H9 (cell line): ENCODE results near the gene SPAG6. TPM values are rescaled to one million over a fixed set of nuclear protein-coding genes. Genes with fewer than 3 reads are reported as not detected.

Source experiments
- DNase-seq: peaks from one replicate; pipeline ENCODE4 v3.0.0-alpha.2; 2017
- H2AFZ ChIP-seq: one replicate; pipeline ENCODE4 v1.6.1; 2013; ENCODE audit warnings: mild to moderate bottlenecking, low read length, control low read depth, moderate library complexity
- H2AK5ac ChIP-seq: 2 replicates; pipeline ENCODE4 v1.6.1; 2013; ENCODE audit warnings: low read length, control low read depth, mixed read lengths; ENCODE audit not compliant: insufficient read length
- H2BK120ac ChIP-seq: one replicate; pipeline ENCODE4 v1.6.1; 2013; ENCODE audit warnings: low read depth, mild to moderate bottlenecking, low read length, control low read depth, inconsistent platforms; ENCODE audit not compliant: poor library complexity, severe bottlenecking
- H2BK12ac ChIP-seq: 2 replicates; pipeline ENCODE4 v1.6.1; 2013; ENCODE audit warnings: low read length, control low read depth, mixed read lengths, low read depth; ENCODE audit not compliant: insufficient read length
- H2BK15ac ChIP-seq: 2 replicates; pipeline ENCODE4 v1.6.1; 2013; ENCODE audit warnings: low read depth, low read length, control low read depth
- H2BK20ac ChIP-seq: one replicate; pipeline ENCODE4 v1.6.1; 2013; ENCODE audit warnings: low read depth, mild to moderate bottlenecking, low read length, control low read depth, inconsistent platforms; ENCODE audit not compliant: poor library complexity, severe bottlenecking
- H2BK5ac ChIP-seq: 2 replicates; pipeline ENCODE4 v1.6.1; 2013; ENCODE audit warnings: low read length, control low read depth, mixed read lengths; ENCODE audit not compliant: insufficient read length
- H3K14ac ChIP-seq: 2 replicates; pipeline ENCODE4 v1.6.1; 2013; ENCODE audit warnings: low read length, control low read depth; ENCODE audit not compliant: insufficient read depth
- H3K18ac ChIP-seq: 2 replicates; pipeline ENCODE4 v1.6.1; 2013; ENCODE audit warnings: low read depth, mild to moderate bottlenecking, mixed read lengths, low read length, control low read depth; ENCODE audit not compliant: insufficient read length
- H3K23ac ChIP-seq: 2 replicates; pipeline ENCODE4 v1.6.1; 2013; ENCODE audit warnings: low read length, control low read depth, mixed read lengths, low read depth; ENCODE audit not compliant: insufficient read length
- H3K23me2 ChIP-seq: 2 replicates; pipeline ENCODE4 v1.6.1; 2013; ENCODE audit warnings: low read depth, mild to moderate bottlenecking, mixed read lengths, low read length, control low read depth; ENCODE audit not compliant: insufficient read length, poor library complexity, severe bottlenecking
- H3K27ac ChIP-seq: 2 replicates; pipeline ENCODE4 v1.5.1; 2013; ENCODE audit warnings: low read length, control low read depth, mixed read lengths, low read depth; ENCODE audit not compliant: insufficient read length
- H3K27me3 ChIP-seq: 2 replicates; pipeline ENCODE4 v1.6.1; 2013; ENCODE audit warnings: low read length, control low read depth, inconsistent platforms; ENCODE audit not compliant: insufficient read depth
- H3K4ac ChIP-seq: 2 replicates; pipeline ENCODE4 v1.6.1; 2013; ENCODE audit warnings: low read depth, mild to moderate bottlenecking, control low read depth, inconsistent platforms, low read length, moderate library complexity
- H3K4me1 ChIP-seq: 2 replicates; pipeline ENCODE4 v1.6.1; 2013; ENCODE audit warnings: low read length, control low read depth, inconsistent platforms; ENCODE audit not compliant: insufficient read depth
- H3K4me2 ChIP-seq: 2 replicates; pipeline ENCODE4 v1.6.1; 2013; ENCODE audit warnings: low read length, control low read depth, mixed read lengths; ENCODE audit not compliant: insufficient read length, insufficient read depth
- H3K56ac ChIP-seq: 2 replicates; pipeline ENCODE4 v1.6.1; 2013; ENCODE audit warnings: low read depth, mild to moderate bottlenecking, mixed read lengths, low read length, control low read depth; ENCODE audit not compliant: insufficient read length
- H3K79me1 ChIP-seq: 2 replicates; pipeline ENCODE4 v1.6.1; 2013; ENCODE audit warnings: low read depth, mild to moderate bottlenecking, moderate library complexity, low read length, control low read depth, inconsistent platforms; ENCODE audit not compliant: insufficient read depth, poor library complexity, severe bottlenecking
- H3K79me2 ChIP-seq: 2 replicates; pipeline ENCODE4 v1.6.1; 2013; ENCODE audit warnings: low read length, control low read depth, inconsistent platforms; ENCODE audit not compliant: insufficient read depth
- H3K9ac ChIP-seq: 2 replicates; pipeline ENCODE4 v1.6.1; 2013; ENCODE audit warnings: low read length, control low read depth, mixed read lengths; ENCODE audit not compliant: insufficient read length; ENCODE audit errors: extremely low read depth
- H3K9me3 ChIP-seq: one replicate; pipeline ENCODE4 v1.6.1; 2013; ENCODE audit warnings: low read depth, low read length, inconsistent platforms; ENCODE audit not compliant: control insufficient read depth
- H3T11ph ChIP-seq: one replicate; pipeline ENCODE4 v1.6.1; 2013; ENCODE audit warnings: mild to moderate bottlenecking, low read length, control low read depth, inconsistent platforms
- H4K20me1 ChIP-seq: one replicate; pipeline ENCODE4 v1.6.1; 2013; ENCODE audit not compliant: control insufficient read depth, insufficient read length, insufficient read depth
- H4K5ac ChIP-seq: 2 replicates; pipeline ENCODE4 v1.6.1; 2013; ENCODE audit warnings: low read depth, mild to moderate bottlenecking, mixed read lengths, low read length, control low read depth; ENCODE audit not compliant: insufficient read length
- H4K8ac ChIP-seq: replicated peaks from 2 replicates; pipeline ENCODE4 v1.6.1; 2013; ENCODE audit warnings: low read length, control low read depth, mixed read lengths, low read depth; ENCODE audit not compliant: insufficient read length
- H4K91ac ChIP-seq: 2 replicates; pipeline ENCODE4 v1.6.1; 2013; ENCODE audit warnings: low read depth, mild to moderate bottlenecking, moderate library complexity, mixed read lengths, low read length, control low read depth; ENCODE audit not compliant: insufficient read length
- H3K27ac Mint-ChIP-seq, 3 experiments: 2 replicates in 2 of 3; 3 replicates in 1 of 3; pipeline ENCODE4 v1.8.0; 2020 to 2021; ENCODE audit warnings: mixed read lengths in 3 of 3, mild to moderate bottlenecking in 1 of 3, moderate library complexity in 1 of 3
- H3K27me3 Mint-ChIP-seq: 2 replicates; pipeline ENCODE4 v1.8.0; 2021; ENCODE audit warnings: low read depth, mild to moderate bottlenecking, moderate library complexity, mixed read lengths
- H3K36me3 Mint-ChIP-seq, 3 experiments: 2 replicates in 2 of 3; 3 replicates in 1 of 3; pipeline ENCODE4 v1.8.0; 2020 to 2021; ENCODE audit warnings: low read depth in 3 of 3, mixed read lengths in 3 of 3; ENCODE audit not compliant: insufficient read depth in 1 of 3
- H3K4me1 Mint-ChIP-seq, 2 experiments: 2 replicates each; pipeline ENCODE4 v1.8.0; 2020; ENCODE audit warnings: mixed read lengths in 2 of 2
- H3K4me3 Mint-ChIP-seq, 2 experiments: 2 replicates in 1 of 2; 3 replicates in 1 of 2; pipeline ENCODE4 v1.8.0; 2020 to 2021; ENCODE audit warnings: mild to moderate bottlenecking in 2 of 2, mixed read lengths in 2 of 2, moderate library complexity in 1 of 2
- H3K9me3 Mint-ChIP-seq, 2 experiments: 2 replicates in 1 of 2; 3 replicates in 1 of 2; pipeline ENCODE4 v1.8.0; 2020; ENCODE audit warnings: mild to moderate bottlenecking in 2 of 2, mixed read lengths in 2 of 2, moderate library complexity in 1 of 2
- WGBS: extraction: QIAGEN DNeasy Blood & Tissue Kit; methylation state at CpG from one replicate; pipeline ENCODE4 v1.1.7; 2013; ENCODE audit warnings: missing lambda C conversion rate, low lambda C conversion rate, mixed read lengths; ENCODE audit not compliant: insufficient read length; ENCODE audit errors: extremely low coverage; 5-methylcytosine and 5-hydroxymethylcytosine counted together
- total RNA-seq: library from RNA; stranded (reverse); gene quantifications from 2 replicates; pipeline ENCODE4 v1.2.1, GENCODE V29; 2021
- TF ChIP-seq, protein P1 (sequence below): fragments of 200-600 bp; sonication (generic); conservative IDR thresholded peaks from 3 replicates; pipeline ENCODE4 v1.8.0; 2021; ENCODE audit warnings: antibody characterized with exemption, mild to moderate bottlenecking

SPAG6 gene
- total RNA-seq, 1 experiment from 2014 or later: 0.24 TPM

DNA sequence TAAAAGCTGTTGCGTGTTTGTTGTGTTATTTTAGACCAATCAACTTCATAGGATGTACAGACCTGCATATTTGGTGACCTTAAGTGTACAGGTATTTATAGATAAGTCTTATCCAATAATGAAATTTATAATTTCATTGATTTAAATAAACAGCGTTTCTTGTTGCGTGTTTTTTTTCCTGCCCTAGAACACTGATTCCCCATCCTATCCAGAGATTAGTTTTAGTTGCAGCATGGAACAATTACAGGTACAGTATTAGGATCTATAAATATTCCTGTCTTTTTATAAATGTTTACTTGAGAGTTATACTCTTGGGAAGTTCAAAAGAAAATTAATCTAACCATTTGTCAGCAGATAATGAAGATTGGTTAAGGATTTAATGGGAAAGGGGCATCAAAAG is 26.5 kb upstream of the SPAG6 start:
- H3T11ph ChIP-seq: no peak overlapping the region
- TF ChIP-seq, protein P1, sequence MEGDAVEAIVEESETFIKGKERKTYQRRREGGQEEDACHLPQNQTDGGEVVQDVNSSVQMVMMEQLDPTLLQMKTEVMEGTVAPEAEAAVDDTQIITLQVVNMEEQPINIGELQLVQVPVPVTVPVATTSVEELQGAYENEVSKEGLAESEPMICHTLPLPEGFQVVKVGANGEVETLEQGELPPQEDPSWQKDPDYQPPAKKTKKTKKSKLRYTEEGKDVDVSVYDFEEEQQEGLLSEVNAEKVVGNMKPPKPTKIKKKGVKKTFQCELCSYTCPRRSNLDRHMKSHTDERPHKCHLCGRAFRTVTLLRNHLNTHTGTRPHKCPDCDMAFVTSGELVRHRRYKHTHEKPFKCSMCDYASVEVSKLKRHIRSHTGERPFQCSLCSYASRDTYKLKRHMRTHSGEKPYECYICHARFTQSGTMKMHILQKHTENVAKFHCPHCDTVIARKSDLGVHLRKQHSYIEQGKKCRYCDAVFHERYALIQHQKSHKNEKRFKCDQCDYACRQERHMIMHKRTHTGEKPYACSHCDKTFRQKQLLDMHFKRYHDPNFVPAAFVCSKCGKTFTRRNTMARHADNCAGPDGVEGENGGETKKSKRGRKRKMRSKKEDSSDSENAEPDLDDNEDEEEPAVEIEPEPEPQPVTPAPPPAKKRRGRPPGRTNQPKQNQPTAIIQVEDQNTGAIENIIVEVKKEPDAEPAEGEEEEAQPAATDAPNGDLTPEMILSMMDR: no peak
- peaks cover 3% of the 10 kb centered on the region; the same call in 1 of the 2 replicates for H3K4me1 ChIP-seq
- H3K9ac ChIP-seq: no peak overlapping the region
- no peak overlapping the region for H2BK120ac ChIP-seq
- H3K56ac ChIP-seq: no peak overlapping the region
- no peak overlapping the region for H2BK5ac ChIP-seq
- no peaks in the 10 kb centered on the region for H4K20me1 ChIP-seq
- H2AK5ac ChIP-seq: no peak overlapping the region
- no peak for DNase-seq
- no peaks in the 10 kb centered on the region for H3K79me2 ChIP-seq
- Mint-ChIP-seq H3K27ac (no peak overlapping the region), H3K4me1 (peaks cover 29 to 53% of the 10 kb centered on the region in 2 experiments), H3K36me3 (peaks cover 0 to 2% (median 1%) of the 10 kb centered on the region in 3 experiments; a peak in 3 of 7 replicates), H3K27me3 (peaks cover 85% of the 10 kb centered on the region), H3K9me3 (peaks cover 3 to 4% of the 10 kb centered on the region in 2 experiments; a peak in 3 of 5 replicates), H3K4me3 (no peak overlapping the region)
- no peak overlapping the region for H3K4me2 ChIP-seq
- no peak overlapping the region for H4K91ac ChIP-seq
- H3K23ac ChIP-seq: no peak overlapping the region
- no peak overlapping the region for H4K5ac ChIP-seq
- no CpG with 5 or more reads among the region's 3 CpGs for WGBS
- peaks cover 12% of the 10 kb centered on the region for H3K23me2 ChIP-seq
- H4K8ac ChIP-seq: no peak overlapping the region
- H2BK12ac ChIP-seq: no peak overlapping the region
- H3K4ac ChIP-seq: no peak overlapping the region
- peaks cover 50% of the 10 kb centered on the region for H3K27me3 ChIP-seq
- H3K9me3 ChIP-seq: no peaks in the 10 kb centered on the region
- H3K14ac ChIP-seq: no peak overlapping the region
- H2BK15ac ChIP-seq: no peak overlapping the region
- no peaks in the 10 kb centered on the region for H3K79me1 ChIP-seq
- no peak overlapping the region for H3K27ac ChIP-seq
- no peak overlapping the region for H2BK20ac ChIP-seq
- H2AFZ ChIP-seq: no peak overlapping the region
- H3K18ac ChIP-seq: no peak overlapping the region
